ENCODE data around the gene OTOGL.

Gene OTOGL

DNA sequence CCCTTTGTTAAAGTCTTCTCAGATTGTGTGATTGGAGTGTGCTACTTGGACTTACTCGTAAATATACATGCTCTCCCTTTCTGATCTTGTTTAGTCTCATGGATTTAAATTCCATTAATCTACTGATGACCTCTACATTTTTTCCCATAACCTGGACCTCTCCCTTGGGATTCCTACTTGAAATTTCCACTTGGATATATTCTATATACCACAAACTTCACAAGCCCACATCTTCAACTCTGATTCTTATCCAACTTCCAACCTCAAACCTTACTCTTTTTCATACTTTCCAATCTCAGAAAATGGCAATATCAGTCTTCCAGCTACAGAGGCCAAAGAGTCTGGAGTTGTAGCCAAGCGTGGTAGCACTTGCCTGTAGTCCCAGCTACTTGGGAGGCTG lies 49.1 kb upstream of the OTOGL start:
- TF ChIP-seq ZXDB (tag by site-specific recombination; IDR thresholded peaks at IDR 0.05): no peak
- TF ChIP-seq ZNF132 (tag by site-specific recombination; IDR thresholded peaks at IDR 0.05; ENCODE audit: borderline replicate concordance): no peak
- TF ChIP-seq BCL11B (tag by site-specific recombination; IDR thresholded peaks at IDR 0.05; ENCODE audit: low read depth): no peak
- no peak for TF ChIP-seq ZNF701 (tag by site-specific recombination; IDR thresholded peaks at IDR 0.05)
- TF ChIP-seq ZNF530 (tag by site-specific recombination; IDR thresholded peaks at IDR 0.05; ENCODE audit: low read depth): no peak
- TF ChIP-seq, protein P1, sequence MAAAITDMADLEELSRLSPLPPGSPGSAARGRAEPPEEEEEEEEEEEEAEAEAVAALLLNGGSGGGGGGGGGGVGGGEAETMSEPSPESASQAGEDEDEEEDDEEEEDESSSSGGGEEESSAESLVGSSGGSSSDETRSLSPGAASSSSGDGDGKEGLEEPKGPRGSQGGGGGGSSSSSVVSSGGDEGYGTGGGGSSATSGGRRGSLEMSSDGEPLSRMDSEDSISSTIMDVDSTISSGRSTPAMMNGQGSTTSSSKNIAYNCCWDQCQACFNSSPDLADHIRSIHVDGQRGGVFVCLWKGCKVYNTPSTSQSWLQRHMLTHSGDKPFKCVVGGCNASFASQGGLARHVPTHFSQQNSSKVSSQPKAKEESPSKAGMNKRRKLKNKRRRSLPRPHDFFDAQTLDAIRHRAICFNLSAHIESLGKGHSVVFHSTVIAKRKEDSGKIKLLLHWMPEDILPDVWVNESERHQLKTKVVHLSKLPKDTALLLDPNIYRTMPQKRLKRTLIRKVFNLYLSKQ (tag by site-specific recombination; IDR thresholded peaks at IDR 0.05; ENCODE audit: borderline replicate concordance): no peak
- no peak for TF ChIP-seq ZNF558 (tag by site-specific recombination; IDR thresholded peaks at IDR 0.05)
- TF ChIP-seq ZNF777 (tag by site-specific recombination; IDR thresholded peaks at IDR 0.05; ENCODE audit: borderline replicate concordance): no peak
- no peak for TF ChIP-seq YY1 (tag by site-specific recombination; IDR thresholded peaks at IDR 0.05)
- no peak for TF ChIP-seq EGR2 (tag by site-specific recombination; IDR thresholded peaks at IDR 0.05; ENCODE audit: low read depth)
- no peak overlapping the region for H3K27ac ChIP-seq (ENCODE audit: extremely low read depth, low read depth, low read length)
- CTCF ChIA-PET: no interaction called here
- H3K9me3 ChIP-seq (ENCODE audit: control insufficient read depth, insufficient read depth, low read depth, low read length): no peaks in the 10 kb centered on the region
- H3K36me3 ChIP-seq (ENCODE audit: control insufficient read depth in 2 of 2, insufficient read depth in 1 of 2, low read length in 2 of 2): no peaks in the 10 kb centered on the region
- peaks cover 2% of the 10 kb centered on the region; the same call in 1 of the 2 replicates for H3K4me1 ChIP-seq (ENCODE audit: control insufficient read depth, insufficient read depth, low read length)
- H3K4me3 ChIP-seq (ENCODE audit: low read depth, low read length): no peak overlapping the region
- POLR2A ChIA-PET: no interaction called here

DNA sequence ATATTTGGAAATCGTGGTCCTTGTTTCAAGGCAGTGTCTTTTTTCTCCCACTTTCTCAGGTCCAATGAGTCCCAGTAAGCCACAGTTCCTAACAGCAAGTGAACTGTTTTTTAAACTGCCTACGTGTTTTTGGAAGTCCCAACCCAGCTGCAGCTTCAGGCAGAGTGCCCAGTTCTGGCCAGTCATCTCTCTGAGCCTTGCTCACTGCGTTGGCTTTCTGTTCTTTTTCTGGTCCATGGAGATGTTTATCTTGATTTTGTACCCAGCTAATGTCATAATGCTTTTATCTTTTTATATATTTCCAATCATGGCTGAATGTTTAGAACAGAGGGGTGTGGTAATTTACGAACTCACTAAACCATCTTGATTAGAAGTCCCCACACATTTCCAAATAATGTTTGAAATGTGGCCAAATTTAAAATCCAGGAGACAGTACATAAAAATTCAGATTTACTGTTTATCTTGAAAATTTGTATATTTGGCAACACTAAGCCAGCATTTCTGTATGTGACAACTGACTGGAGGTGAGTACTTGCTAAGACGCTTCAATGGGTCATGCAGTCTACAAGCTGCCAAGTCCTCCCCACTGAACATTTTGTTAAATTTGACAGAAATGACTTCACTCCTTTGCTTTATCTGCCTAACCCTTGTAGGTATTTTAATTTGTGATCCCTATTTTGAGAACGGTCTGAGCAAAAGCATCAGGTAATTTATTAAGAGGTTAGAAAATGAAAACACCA lies 46.1 kb upstream of the OTOGL start:
- TF ChIP-seq ZNF148 (tag by site-specific recombination; IDR thresholded peaks at IDR 0.05; ENCODE audit: borderline replicate concordance) (no peak), ZNF354C (tag by site-specific recombination; IDR thresholded peaks at IDR 0.05; ENCODE audit: borderline replicate concordance, low read depth) (no peak), REST (tag by site-specific recombination; IDR thresholded peaks at IDR 0.05) (no peak), ZNF174 (tag by site-specific recombination; IDR thresholded peaks at IDR 0.05) (no peak), GFI1B (tag by site-specific recombination; IDR thresholded peaks at IDR 0.05) (no peak), ZNF664 (tag by site-specific recombination; IDR thresholded peaks at IDR 0.05) (no peak), ZNF292 (tag by site-specific recombination; IDR thresholded peaks at IDR 0.05; ENCODE audit: borderline replicate concordance, low read depth) (no peak), ZXDB (tag by site-specific recombination; IDR thresholded peaks at IDR 0.05) (no peak), ZNF37A (tag by site-specific recombination; IDR thresholded peaks at IDR 0.05) (no peak), SP2 (tag by site-specific recombination; IDR thresholded peaks at IDR 0.05) (no peak), BCL11B (tag by site-specific recombination; IDR thresholded peaks at IDR 0.05; ENCODE audit: low read depth) (no peak), WT1 (tag by site-specific recombination; IDR thresholded peaks at IDR 0.05) (no peak)
- TF ChIP-seq, protein P2, sequence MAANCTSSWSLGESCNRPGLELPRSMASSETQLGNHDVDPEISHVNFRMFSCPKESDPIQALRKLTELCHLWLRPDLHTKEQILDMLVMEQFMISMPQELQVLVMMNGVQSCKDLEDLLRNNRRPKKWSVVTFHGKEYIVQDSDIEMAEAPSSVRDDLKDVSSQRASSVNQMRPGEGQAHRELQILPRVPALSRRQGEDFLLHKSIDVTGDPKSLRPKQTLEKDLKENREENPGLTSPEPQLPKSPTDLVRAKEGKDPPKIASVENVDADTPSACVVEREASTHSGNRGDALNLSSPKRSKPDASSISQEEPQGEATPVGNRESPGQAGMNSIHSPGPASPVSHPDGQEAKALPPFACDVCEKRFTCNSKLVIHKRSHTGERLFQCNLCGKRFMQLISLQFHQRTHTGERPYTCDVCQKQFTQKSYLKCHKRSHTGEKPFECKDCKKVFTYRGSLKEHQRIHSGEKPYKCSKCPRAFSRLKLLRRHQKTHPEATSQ (tag by site-specific recombination; IDR thresholded peaks at IDR 0.05): no peak
- TF ChIP-seq, protein P3, sequence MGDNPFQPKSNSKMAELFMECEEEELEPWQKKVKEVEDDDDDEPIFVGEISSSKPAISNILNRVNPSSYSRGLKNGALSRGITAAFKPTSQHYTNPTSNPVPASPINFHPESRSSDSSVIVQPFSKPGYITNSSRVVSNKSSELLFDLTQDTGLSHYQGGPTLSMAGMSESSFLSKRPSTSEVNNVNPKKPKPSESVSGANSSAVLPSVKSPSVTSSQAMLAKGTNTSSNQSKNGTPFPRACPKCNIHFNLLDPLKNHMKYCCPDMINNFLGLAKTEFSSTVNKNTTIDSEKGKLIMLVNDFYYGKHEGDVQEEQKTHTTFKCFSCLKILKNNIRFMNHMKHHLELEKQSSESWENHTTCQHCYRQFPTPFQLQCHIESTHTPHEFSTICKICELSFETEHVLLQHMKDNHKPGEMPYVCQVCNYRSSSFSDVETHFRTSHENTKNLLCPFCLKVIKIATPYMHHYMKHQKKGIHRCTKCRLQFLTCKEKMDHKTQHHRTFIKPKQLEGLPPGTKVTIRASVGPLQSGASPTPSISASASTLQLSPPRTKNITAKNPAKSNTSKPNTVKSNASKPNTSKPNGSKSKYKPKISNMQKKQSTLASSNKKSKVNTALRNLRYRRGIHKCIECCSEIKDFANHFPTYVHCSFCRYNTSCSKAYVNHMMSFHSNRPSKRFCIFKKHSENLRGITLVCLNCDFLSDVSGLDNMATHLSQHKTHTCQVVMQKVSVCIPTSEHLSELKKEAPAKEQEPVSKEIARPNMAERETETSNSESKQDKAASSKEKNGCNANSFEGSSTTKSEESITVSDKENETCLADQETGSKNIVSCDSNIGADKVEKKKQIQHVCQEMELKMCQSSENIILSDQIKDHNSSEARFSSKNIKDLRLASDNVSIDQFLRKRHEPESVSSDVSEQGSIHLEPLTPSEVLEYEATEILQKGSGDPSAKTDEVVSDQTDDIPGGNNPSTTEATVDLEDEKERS (tag by site-specific recombination; IDR thresholded peaks at IDR 0.05): no peak
- POLR2A ChIA-PET: no interaction called here
- no peak overlapping the region for H3K4me3 ChIP-seq (ENCODE audit: low read depth, low read length)
- H3K36me3 ChIP-seq (ENCODE audit: control insufficient read depth in 2 of 2, insufficient read depth in 1 of 2, low read length in 2 of 2): no peaks in the 10 kb centered on the region
- H3K4me1 ChIP-seq (ENCODE audit: control insufficient read depth, insufficient read depth, low read length): peaks cover 2% of the 10 kb centered on the region
- H3K27ac ChIP-seq (ENCODE audit: extremely low read depth, low read depth, low read length): no peak overlapping the region
- CTCF ChIA-PET: no interaction called here
- no peaks in the 10 kb centered on the region for H3K9me3 ChIP-seq (ENCODE audit: control insufficient read depth, insufficient read depth, low read depth, low read length)
